ENCODE data around the gene NFATC2.

NFATC2 gene

DNA sequence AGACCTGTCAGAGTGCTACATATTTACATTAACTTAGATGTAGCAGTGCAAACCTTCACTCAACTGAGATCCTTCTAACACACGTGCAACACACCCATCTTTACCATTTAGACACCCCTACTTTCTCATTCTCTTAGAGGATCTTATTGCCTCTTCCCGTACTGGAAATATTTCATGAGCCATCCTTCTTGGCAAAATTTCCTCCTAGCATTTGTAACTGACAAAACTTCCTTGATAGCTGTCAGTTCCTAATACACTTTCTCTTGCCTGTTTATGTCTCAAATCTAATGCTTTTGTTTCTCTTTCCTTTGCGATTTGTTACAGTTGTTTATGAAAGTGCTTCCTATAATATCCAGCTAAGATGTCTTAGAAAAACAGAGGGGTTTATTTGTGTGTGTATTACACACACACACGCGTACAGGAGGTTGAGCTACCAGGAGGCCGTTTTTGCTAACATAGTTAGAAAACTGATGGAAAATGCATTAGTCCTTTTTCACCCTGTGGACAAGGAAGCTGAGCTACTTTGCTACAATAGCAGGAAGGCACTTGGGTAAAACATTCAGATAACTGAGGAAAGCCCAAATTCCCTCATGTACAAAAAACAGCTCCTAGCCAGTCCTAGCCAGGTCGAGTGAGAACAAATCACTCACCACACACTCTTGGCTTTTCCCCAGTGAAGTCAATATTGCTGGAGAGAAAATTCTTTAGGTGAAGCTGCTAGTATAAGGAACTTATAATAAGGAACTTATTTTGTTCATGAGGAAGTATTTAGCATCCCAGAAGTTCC is 153.6 kb downstream of the NFATC2 start:
- H3K4me3 ChIP-seq (ENCODE audit: low read length) = no peak overlapping the region
- no peaks in the 10 kb centered on the region for H3K79me2 ChIP-seq (ENCODE audit: control insufficient read depth, insufficient read depth, low read length)
- H3K4me2 ChIP-seq (ENCODE audit: low read length) = no peak overlapping the region
- no peak overlapping the region for H3K23ac ChIP-seq (ENCODE audit: low read length)
- H3K56ac ChIP-seq (ENCODE audit: low read length) = no peak overlapping the region
- H2BK120ac ChIP-seq (ENCODE audit: low read depth, low read length) = no peak overlapping the region
- H3K27ac ChIP-seq (ENCODE audit: low read depth, low read length) = no peak overlapping the region
- H3K18ac ChIP-seq (ENCODE audit: low read length) = no peak overlapping the region
- H3K79me1 ChIP-seq (ENCODE audit: low read length) = no peaks in the 10 kb centered on the region
- DNase-seq = no peak
- no peak overlapping the region for H4K8ac ChIP-seq (ENCODE audit: low read depth, low read length)
- H2BK15ac ChIP-seq (replicated peaks; ENCODE audit: low read depth) = no peak overlapping the region
- no peak overlapping the region for H3K4ac ChIP-seq (ENCODE audit: low read depth, low read length)
- no peak overlapping the region for H4K5ac ChIP-seq (ENCODE audit: low read length)
- H3K4me1 ChIP-seq (ENCODE audit: control insufficient read depth, low read depth, low read length) = no peaks in the 10 kb centered on the region
- H3K36me3 ChIP-seq (ENCODE audit: control insufficient read depth, insufficient read depth, low read length) = no peaks in the 10 kb centered on the region
- WGBS (ENCODE audit: extremely low coverage, insufficient coverage, low lambda C conversion rate) = no CpG with 5 or more reads among the region's 7 CpGs
- H2AK5ac ChIP-seq (ENCODE audit: low read length) = no peak overlapping the region
- H3K9ac ChIP-seq (ENCODE audit: low read length) = no peak overlapping the region
- H2BK5ac ChIP-seq (ENCODE audit: low read length) = no peak overlapping the region
- H3K27me3 ChIP-seq (ENCODE audit: insufficient read depth, low read length, poor library complexity) = no peaks in the 10 kb centered on the region

DNA sequence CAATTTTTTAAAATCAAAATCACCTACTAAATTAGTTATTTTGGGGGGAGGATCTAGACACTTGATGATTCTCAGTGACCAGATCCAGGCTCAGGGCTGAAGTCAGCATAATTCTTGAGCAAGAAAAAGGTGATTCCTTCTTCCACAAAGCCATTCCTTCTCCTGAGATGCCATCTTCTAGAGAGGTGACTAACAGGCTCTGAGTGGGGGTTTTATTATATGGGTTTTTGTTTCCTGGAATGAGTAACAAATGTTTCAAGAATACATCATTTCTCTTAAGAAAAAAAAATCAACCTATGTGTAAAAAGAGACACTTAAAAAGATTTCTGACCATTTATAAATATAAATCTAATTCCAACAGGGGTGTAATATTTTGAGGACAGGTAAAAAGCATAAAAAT is 154.3 kb downstream of the NFATC2 start:
- no peak overlapping the region for H3K4ac ChIP-seq (ENCODE audit: low read depth, low read length)
- no peak overlapping the region for H2BK15ac ChIP-seq (replicated peaks; ENCODE audit: low read depth)
- H3K9ac ChIP-seq (ENCODE audit: low read length) = no peak overlapping the region
- no peak overlapping the region for H3K27ac ChIP-seq (ENCODE audit: low read depth, low read length)
- H3K4me3 ChIP-seq (ENCODE audit: low read length) = no peak overlapping the region
- H3K27me3 ChIP-seq (ENCODE audit: insufficient read depth, low read length, poor library complexity) = no peaks in the 10 kb centered on the region
- no peak overlapping the region for H2BK120ac ChIP-seq (ENCODE audit: low read depth, low read length)
- H3K4me1 ChIP-seq (ENCODE audit: control insufficient read depth, low read depth, low read length) = no peaks in the 10 kb centered on the region
- no peak overlapping the region for H3K56ac ChIP-seq (ENCODE audit: low read length)
- no peak overlapping the region for H2AK5ac ChIP-seq (ENCODE audit: low read length)
- no peak overlapping the region for H3K23ac ChIP-seq (ENCODE audit: low read length)
- no peak overlapping the region for H4K8ac ChIP-seq (ENCODE audit: low read depth, low read length)
- no peaks in the 10 kb centered on the region for H3K79me1 ChIP-seq (ENCODE audit: low read length)
- no peak overlapping the region for H3K18ac ChIP-seq (ENCODE audit: low read length)
- no peak for DNase-seq
- H3K79me2 ChIP-seq (ENCODE audit: control insufficient read depth, insufficient read depth, low read length) = no peaks in the 10 kb centered on the region
- no peak overlapping the region for H3K4me2 ChIP-seq (ENCODE audit: low read length)
- no peaks in the 10 kb centered on the region for H3K36me3 ChIP-seq (ENCODE audit: control insufficient read depth, insufficient read depth, low read length)
- H2BK5ac ChIP-seq (ENCODE audit: low read length) = no peak overlapping the region
- no peak overlapping the region for H4K5ac ChIP-seq (ENCODE audit: low read length)

DNA sequence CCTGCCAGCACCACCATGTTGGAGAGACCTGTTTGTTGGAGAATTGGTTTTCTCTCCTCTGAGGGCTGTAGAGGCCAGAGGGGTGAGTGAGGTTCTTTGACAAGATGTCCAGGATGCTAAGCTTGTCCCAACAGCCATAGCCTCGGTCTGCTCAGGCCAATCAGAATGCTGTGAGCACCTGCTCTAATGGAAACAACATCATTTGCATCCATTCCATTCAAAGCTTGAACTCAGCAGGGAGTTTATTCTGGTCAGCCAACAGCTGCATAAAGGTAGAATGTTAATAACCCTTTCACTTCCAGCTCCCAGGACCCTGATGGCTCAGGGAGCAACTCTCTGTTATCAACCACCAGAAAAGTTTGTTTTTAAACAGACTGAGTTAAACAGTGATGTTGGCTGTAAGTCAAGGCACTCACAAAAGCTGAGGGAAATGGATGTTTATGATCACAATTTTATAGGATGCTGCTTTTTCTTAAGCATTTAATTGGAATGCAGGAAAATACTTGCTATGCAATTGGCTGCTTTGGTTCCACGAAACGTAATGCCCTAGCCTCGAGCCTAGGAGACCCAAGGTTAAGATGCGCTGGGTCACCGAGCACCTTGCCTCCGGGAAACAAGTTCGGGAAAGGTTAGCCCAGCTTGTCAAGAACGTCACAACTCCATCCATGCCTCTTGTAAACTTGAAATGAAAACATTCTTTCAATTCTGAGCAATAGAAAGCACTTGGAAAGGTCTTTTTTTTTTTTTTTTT is 155.2 kb downstream of the NFATC2 start:
- H2AK5ac ChIP-seq (ENCODE audit: low read length) = no peak overlapping the region
- no peak overlapping the region for H4K8ac ChIP-seq (ENCODE audit: low read depth, low read length)
- no peak overlapping the region for H3K4me2 ChIP-seq (ENCODE audit: low read length)
- H3K79me2 ChIP-seq (ENCODE audit: control insufficient read depth, insufficient read depth, low read length) = no peaks in the 10 kb centered on the region
- H3K79me1 ChIP-seq (ENCODE audit: low read length) = no peaks in the 10 kb centered on the region
- no peak overlapping the region for H4K5ac ChIP-seq (ENCODE audit: low read length)
- no peak overlapping the region for H3K27ac ChIP-seq (ENCODE audit: low read depth, low read length)
- H3K56ac ChIP-seq (ENCODE audit: low read length) = no peak overlapping the region
- no peaks in the 10 kb centered on the region for H3K4me1 ChIP-seq (ENCODE audit: control insufficient read depth, low read depth, low read length)
- no CpG with 5 or more reads among the region's 9 CpGs for WGBS (ENCODE audit: extremely low coverage, insufficient coverage, low lambda C conversion rate)
- no peak overlapping the region for H2BK120ac ChIP-seq (ENCODE audit: low read depth, low read length)
- H3K4ac ChIP-seq (ENCODE audit: low read depth, low read length) = no peak overlapping the region
- no peak overlapping the region for H3K9ac ChIP-seq (ENCODE audit: low read length)
- peak; percentile 70 for DNase-seq
- no peak overlapping the region for H3K18ac ChIP-seq (ENCODE audit: low read length)
- H3K4me3 ChIP-seq (ENCODE audit: low read length) = no peak overlapping the region
- H3K23ac ChIP-seq (ENCODE audit: low read length) = no peak overlapping the region
- H2BK5ac ChIP-seq (ENCODE audit: low read length) = no peak overlapping the region
- no peak overlapping the region for H2BK15ac ChIP-seq (replicated peaks; ENCODE audit: low read depth)
- no peaks in the 10 kb centered on the region for H3K36me3 ChIP-seq (ENCODE audit: control insufficient read depth, insufficient read depth, low read length)
- H3K27me3 ChIP-seq (ENCODE audit: insufficient read depth, low read length, poor library complexity) = no peaks in the 10 kb centered on the region

DNA sequence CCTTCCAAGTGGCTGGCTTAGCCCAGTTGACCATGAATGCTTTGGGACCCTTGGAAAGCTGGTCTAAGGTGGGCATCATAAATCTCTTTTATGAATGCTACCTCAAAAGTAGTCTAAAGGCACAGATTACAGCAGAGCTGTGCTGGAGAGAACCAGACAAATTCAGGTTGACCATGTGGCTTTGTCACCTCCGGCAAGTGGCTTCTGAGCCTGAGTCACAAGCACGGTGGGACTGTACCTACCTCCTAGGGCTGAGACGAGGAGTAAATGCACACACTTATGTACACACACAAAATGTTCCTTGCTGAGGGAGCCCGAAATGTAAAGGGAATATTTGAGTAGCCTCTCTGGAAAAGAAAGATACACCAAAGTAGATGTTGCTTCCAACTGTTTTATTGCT is 155.9 kb downstream of the NFATC2 start:
- H3K27ac ChIP-seq (ENCODE audit: low read depth, low read length) = no peak overlapping the region
- H4K5ac ChIP-seq (ENCODE audit: low read length) = no peak overlapping the region
- no peak overlapping the region for H3K4me3 ChIP-seq (ENCODE audit: low read length)
- H3K36me3 ChIP-seq (ENCODE audit: control insufficient read depth, insufficient read depth, low read length) = no peaks in the 10 kb centered on the region
- H2BK120ac ChIP-seq (ENCODE audit: low read depth, low read length) = no peak overlapping the region
- H2BK5ac ChIP-seq (ENCODE audit: low read length) = no peak overlapping the region
- no peak overlapping the region for H3K4ac ChIP-seq (ENCODE audit: low read depth, low read length)
- no peaks in the 10 kb centered on the region for H3K79me1 ChIP-seq (ENCODE audit: low read length)
- no peak for DNase-seq
- H3K79me2 ChIP-seq (ENCODE audit: control insufficient read depth, insufficient read depth, low read length) = no peaks in the 10 kb centered on the region
- H4K8ac ChIP-seq (ENCODE audit: low read depth, low read length) = no peak overlapping the region
- H3K9ac ChIP-seq (ENCODE audit: low read length) = no peak overlapping the region
- H3K4me1 ChIP-seq (ENCODE audit: control insufficient read depth, low read depth, low read length) = no peaks in the 10 kb centered on the region
- no peaks in the 10 kb centered on the region for H3K27me3 ChIP-seq (ENCODE audit: insufficient read depth, low read length, poor library complexity)
- no peak overlapping the region for H2BK15ac ChIP-seq (replicated peaks; ENCODE audit: low read depth)
- WGBS (ENCODE audit: extremely low coverage, insufficient coverage, low lambda C conversion rate) = no CpG with 5 or more reads among the region's 4 CpGs
- H3K23ac ChIP-seq (ENCODE audit: low read length) = no peak overlapping the region
- no peak overlapping the region for H3K4me2 ChIP-seq (ENCODE audit: low read length)
- H2AK5ac ChIP-seq (ENCODE audit: low read length) = no peak overlapping the region
- H3K18ac ChIP-seq (ENCODE audit: low read length) = no peak overlapping the region
- no peak overlapping the region for H3K56ac ChIP-seq (ENCODE audit: low read length)

DNA sequence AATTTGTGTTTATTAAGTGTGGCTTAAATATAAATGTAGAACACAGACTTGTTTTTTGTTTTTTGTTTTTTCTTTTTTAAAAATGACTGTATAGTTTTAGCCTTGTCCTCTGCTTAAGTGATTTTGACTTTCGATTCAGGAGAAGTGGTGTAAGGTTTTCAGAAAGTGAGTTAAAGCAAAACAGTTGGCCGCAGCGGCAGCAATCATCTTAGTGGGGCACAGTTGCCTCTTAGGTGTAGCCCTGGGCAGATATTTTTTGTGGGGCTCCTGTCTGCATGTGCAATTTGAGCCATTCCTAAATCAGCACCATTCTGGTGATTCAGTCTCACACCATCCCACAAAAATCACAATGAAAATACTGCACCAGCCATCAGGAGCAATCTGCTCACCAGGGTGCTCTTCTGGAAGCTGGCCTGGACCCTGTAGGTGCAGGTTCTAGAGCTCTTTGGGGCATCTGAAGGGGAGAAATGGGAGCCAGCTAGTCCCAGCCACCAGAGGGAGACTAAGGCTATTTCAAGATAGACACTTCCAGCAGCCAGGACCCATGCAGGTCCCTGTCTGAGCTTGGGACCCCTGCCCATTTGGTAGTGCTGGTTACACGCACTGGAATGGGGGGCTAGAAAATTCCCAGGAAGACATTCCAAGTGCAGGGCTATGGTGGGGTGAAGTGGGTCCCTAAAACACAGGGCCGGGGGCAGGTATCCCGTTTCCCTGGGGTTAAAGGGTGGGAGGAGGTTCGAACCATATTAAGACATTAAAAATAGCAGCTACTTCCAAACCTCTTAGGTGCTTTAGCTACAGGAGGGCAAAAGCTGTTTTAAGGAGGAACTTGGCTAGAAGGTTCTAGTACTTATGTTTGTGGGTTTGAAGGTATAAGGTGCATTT is 156.6 kb downstream of the NFATC2 start:
- Histone ChIP-seq H3K79me1 (ENCODE audit: low read length) (no peaks in the 10 kb centered on the region), H3K56ac (ENCODE audit: low read length) (no peak overlapping the region), H3K4me2 (ENCODE audit: low read length) (no peak overlapping the region), H3K27ac (ENCODE audit: low read depth, low read length) (no peak overlapping the region), H3K4me1 (ENCODE audit: control insufficient read depth, low read depth, low read length) (no peaks in the 10 kb centered on the region), H3K9ac (ENCODE audit: low read length) (no peak overlapping the region), H2BK5ac (ENCODE audit: low read length) (no peak overlapping the region), H2BK120ac (ENCODE audit: low read depth, low read length) (no peak overlapping the region), H3K4ac (ENCODE audit: low read depth, low read length) (no peak overlapping the region), H4K8ac (ENCODE audit: low read depth, low read length) (no peak overlapping the region), H3K36me3 (ENCODE audit: control insufficient read depth, insufficient read depth, low read length) (no peaks in the 10 kb centered on the region), H3K79me2 (ENCODE audit: control insufficient read depth, insufficient read depth, low read length) (no peaks in the 10 kb centered on the region), H3K23ac (ENCODE audit: low read length) (no peak overlapping the region), H3K27me3 (ENCODE audit: insufficient read depth, low read length, poor library complexity) (no peaks in the 10 kb centered on the region), H4K5ac (ENCODE audit: low read length) (no peak overlapping the region), H3K4me3 (ENCODE audit: low read length) (no peak overlapping the region), H2BK15ac (replicated peaks; ENCODE audit: low read depth) (no peak overlapping the region), H2AK5ac (ENCODE audit: low read length) (no peak overlapping the region), H3K18ac (ENCODE audit: low read length) (no peak overlapping the region)
- DNase-seq = peak; percentile 74
- no CpG with 5 or more reads among the region's 7 CpGs for WGBS (ENCODE audit: extremely low coverage, insufficient coverage, low lambda C conversion rate)
